ENCODE results near the gene CRLF3. TPM values are rescaled to one million over a fixed set of nuclear protein-coding genes. Genes with fewer than 3 reads are reported as not detected.

Gene CRLF3
- total and polyA plus RNA-seq, 12 donors = 3.2 to 9.5 (median 5.2) TPM

DNA sequence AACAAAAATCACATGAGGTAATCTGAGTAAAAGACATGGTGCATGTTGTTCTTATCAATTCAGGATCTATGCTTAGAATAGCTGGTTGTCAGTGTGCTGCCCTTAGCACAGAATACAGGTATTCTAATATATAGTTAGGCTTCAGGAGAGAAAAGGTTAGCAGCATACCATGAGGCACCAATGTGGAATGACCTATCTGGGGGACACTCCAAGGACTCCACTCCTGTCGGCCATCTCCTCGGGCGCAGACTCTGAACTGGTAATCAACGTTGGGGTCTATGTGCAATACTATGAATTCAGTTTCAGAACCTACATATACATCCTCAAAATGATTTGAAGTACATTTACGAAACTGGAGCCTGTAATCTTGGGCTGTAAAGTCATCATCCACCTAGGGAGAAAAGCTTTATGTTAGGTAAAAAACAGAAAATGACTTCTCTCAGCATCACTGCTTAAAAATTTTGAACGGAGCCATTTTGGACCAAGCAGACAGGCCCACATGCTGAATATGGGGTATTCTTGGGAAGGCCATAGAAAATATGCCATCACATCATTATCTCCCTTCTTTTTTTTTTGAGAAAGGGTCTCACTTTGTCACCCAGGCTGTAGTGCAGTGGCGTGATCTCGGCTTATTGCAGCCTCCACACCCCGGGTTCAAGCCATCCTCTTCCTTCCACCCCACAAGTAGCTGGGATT, 31.1 kb downstream of the CRLF3 start:
- no peak for ATAC-seq
- Histone ChIP-seq H3K36me3 (peaks cover 0 to 99% (median 20%) of the 10 kb centered on the region in 9 donors), H3K4me1 (no peaks in the 10 kb centered on the region), H3K27ac (no peak overlapping the region), H3K9me3 (no peaks in the 10 kb centered on the region), H3K4me3 (no peak overlapping the region), H3K27me3 (no peaks in the 10 kb centered on the region)
- TF ChIP-seq, protein P1, sequence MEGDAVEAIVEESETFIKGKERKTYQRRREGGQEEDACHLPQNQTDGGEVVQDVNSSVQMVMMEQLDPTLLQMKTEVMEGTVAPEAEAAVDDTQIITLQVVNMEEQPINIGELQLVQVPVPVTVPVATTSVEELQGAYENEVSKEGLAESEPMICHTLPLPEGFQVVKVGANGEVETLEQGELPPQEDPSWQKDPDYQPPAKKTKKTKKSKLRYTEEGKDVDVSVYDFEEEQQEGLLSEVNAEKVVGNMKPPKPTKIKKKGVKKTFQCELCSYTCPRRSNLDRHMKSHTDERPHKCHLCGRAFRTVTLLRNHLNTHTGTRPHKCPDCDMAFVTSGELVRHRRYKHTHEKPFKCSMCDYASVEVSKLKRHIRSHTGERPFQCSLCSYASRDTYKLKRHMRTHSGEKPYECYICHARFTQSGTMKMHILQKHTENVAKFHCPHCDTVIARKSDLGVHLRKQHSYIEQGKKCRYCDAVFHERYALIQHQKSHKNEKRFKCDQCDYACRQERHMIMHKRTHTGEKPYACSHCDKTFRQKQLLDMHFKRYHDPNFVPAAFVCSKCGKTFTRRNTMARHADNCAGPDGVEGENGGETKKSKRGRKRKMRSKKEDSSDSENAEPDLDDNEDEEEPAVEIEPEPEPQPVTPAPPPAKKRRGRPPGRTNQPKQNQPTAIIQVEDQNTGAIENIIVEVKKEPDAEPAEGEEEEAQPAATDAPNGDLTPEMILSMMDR (IDR thresholded peaks at IDR 0.05) = no peak
- no peak for DNase-seq
- WGBS, 2 donors = 90 to 91% methylated on average over 9 of the region's 9 CpGs
- intact Hi-C loops (cut with DNase I) = no loop called here

DNA sequence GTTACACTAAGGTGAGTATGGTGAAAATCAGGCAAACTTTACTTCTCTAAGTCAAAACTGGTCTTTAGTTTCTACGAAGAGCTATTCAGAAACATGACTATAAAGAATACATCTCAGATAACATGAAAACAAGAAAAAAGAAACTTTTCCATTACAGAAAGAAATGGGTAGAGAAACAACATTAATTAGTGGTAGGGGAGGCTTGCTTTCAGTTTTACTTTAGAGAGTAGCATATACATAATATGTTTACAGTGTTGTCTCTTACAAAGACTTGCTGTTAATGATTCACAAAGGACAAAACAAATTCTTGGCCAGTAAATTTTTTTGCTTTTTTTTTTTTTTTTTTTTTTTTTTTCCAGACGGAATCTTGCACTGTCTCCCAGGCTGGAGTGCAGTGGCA, 34.2 kb downstream of the CRLF3 start:
- H3K9me3 ChIP-seq = no peaks in the 10 kb centered on the region
- no peaks in the 10 kb centered on the region for H3K4me1 ChIP-seq
- H3K36me3 ChIP-seq = peaks cover 0 to 99% (median 24%) of the 10 kb centered on the region in 9 donors
- 63 to 82% methylated on average over 2 of the region's 2 CpGs for WGBS, 2 donors
- DNase-seq = no peak
- TF ChIP-seq, protein P1 (IDR thresholded peaks at IDR 0.05) = no peak
- no peak overlapping the region for H3K4me3 ChIP-seq
- ATAC-seq = no peak
- intact Hi-C loops (cut with DNase I) = no loop called here
- no peak overlapping the region for H3K27ac ChIP-seq
- H3K27me3 ChIP-seq = no peaks in the 10 kb centered on the region

DNA sequence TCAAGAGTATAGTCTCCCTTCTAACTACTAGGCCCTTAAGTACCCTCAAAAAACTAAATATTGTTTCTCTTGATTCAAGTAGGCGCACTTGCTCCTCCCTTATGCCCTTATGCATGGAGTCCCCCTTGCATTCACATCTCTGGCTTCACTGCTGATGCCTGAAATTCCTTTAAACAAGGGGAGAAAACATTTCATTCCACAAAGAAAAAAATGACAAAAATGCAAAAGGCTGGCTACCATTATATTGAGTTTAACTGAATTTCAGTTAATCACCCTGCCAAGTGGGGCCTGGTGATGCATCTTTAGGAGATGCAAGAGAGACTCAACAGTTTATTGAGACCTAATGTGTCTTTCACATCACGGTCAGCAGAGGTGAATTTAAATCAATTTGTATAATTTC, 35.6 kb downstream of the CRLF3 start:
- H3K36me3 ChIP-seq = peaks cover 0 to 99% (median 27%) of the 10 kb centered on the region in 9 donors
- 96 to 97% methylated on average over 2 of the region's 2 CpGs for WGBS, 2 donors
- H3K27me3 ChIP-seq = no peaks in the 10 kb centered on the region
- no peak overlapping the region for H3K27ac ChIP-seq
- H3K4me3 ChIP-seq = no peak overlapping the region
- ATAC-seq (no peak), DNase-seq (no peak)
- intact Hi-C loops (cut with DNase I) = no loop called here
- H3K4me1 ChIP-seq = no peaks in the 10 kb centered on the region
- no peaks in the 10 kb centered on the region for H3K9me3 ChIP-seq
- TF ChIP-seq, protein P1 (IDR thresholded peaks at IDR 0.05) = no peak

DNA sequence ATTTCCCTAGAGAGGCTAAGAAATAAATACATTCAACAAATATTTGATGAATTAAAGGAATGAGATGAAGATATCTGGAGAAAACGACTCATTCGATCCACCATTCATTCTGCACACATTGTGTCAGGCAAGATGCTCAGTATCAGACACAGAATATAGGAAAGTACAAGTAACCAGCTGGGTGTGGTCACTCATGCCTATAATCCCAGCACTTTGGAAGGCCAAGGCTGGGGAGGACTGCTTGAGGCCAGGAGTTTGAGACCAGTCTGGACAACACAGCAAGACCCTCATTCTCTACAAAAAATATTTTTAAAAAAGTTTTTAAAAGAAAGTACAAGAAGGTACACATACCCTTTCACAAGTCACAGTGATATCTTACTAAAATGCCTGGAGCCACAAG, 42.3 kb downstream of the CRLF3 start:
- no peaks in the 10 kb centered on the region for H3K4me1 ChIP-seq
- no peak for ATAC-seq
- no peak overlapping the region for H3K4me3 ChIP-seq
- no peaks in the 10 kb centered on the region for H3K27me3 ChIP-seq
- TF ChIP-seq, protein P1 (IDR thresholded peaks at IDR 0.05) = no peak
- intact Hi-C loops (cut with DNase I) = no loop called here
- peaks cover 0 to 93% (median 14%) of the 10 kb centered on the region in 9 donors for H3K36me3 ChIP-seq
- no peak for DNase-seq
- H3K27ac ChIP-seq = no peak overlapping the region
- 86 to 94% methylated on average over 2 of the region's 2 CpGs for WGBS, 2 donors
- no peaks in the 10 kb centered on the region for H3K9me3 ChIP-seq

Data from heart right ventricle (tissue), 16 donors.